NB4 (cell line): ENCODE measurements around the gene ASTN1.

Experiments
- DNase-seq: peaks from one replicate; pipeline ENCODE4 v3.0.0; 2010; ENCODE audit warnings: low read depth
- H3K4me3 ChIP-seq: one replicate; pipeline ENCODE4 v1.5.1; 2011; ENCODE audit warnings: mild to moderate bottlenecking, low read depth, low read length, moderate library complexity
- CTCF ChIP-seq: IDR thresholded peaks from one replicate; pipeline ENCODE4 v1.5.1; 2012; ENCODE audit warnings: low read depth, low read length
- MAX ChIP-seq: IDR thresholded peaks from 2 replicates; pipeline ENCODE4 v1.6.1; 2011; ENCODE audit warnings: low read depth, low read length
- MYC ChIP-seq: IDR thresholded peaks from 2 replicates; pipeline ENCODE4 v1.6.1; 2011; ENCODE audit warnings: low read depth, low read length
- POLR2A ChIP-seq: IDR thresholded peaks from 2 replicates; pipeline ENCODE4 v1.6.1; 2011; ENCODE audit warnings: mild to moderate bottlenecking; ENCODE audit not compliant: insufficient read length; ENCODE audit errors: extremely low read depth

The ASTN1 gene

GRCh38 chr1:177122461-177123251 is 41.9 kb downstream of the ASTN1 start:
- no peak for DNase-seq
- TF ChIP-seq POLR2A (no peak), MYC (no peak), MAX (no peak), CTCF (no peak)
- no peak overlapping the region for H3K4me3 ChIP-seq

- TF ChIP-seq POLR2A: no peak
- DNase-seq: no peak
- H3K4me3 ChIP-seq: no peak overlapping the region
Measured at GRCh38 chr1:177119311-177119710, 45.2 kb downstream of the ASTN1 start.

- DNase-seq: no peak
- H3K4me3 ChIP-seq: no peak overlapping the region
- TF ChIP-seq MYC: no peak
- no peak for TF ChIP-seq MAX
- TF ChIP-seq CTCF: no peak
- TF ChIP-seq POLR2A: no peak
Measured at GRCh38 chr1:177118901-177119300, 45.6 kb downstream of the ASTN1 start.

- TF ChIP-seq MYC (no peak), MAX (no peak), CTCF (no peak), POLR2A (no peak)
- H3K4me3 ChIP-seq: no peak overlapping the region
- DNase-seq: no peak
Measured at GRCh38 chr1:177116941-177117340, 47.6 kb downstream of the ASTN1 start.

GRCh38 chr1:177106614-177107365 is 57.7 kb downstream of the ASTN1 start:
- H3K4me3 ChIP-seq: no peak overlapping the region
- DNase-seq: no peak
- TF ChIP-seq MYC (no peak), CTCF (no peak), MAX (no peak), POLR2A (no peak)

- TF ChIP-seq POLR2A: no peak
- TF ChIP-seq MYC: no peak
- no peak for TF ChIP-seq CTCF
- no peak for TF ChIP-seq MAX
- DNase-seq: no peak
- H3K4me3 ChIP-seq: no peak overlapping the region
Measured at GRCh38 chr1:177106196-177106595, 58.3 kb downstream of the ASTN1 start.
